Fibroblast of mammary gland (primary cell): ENCODE measurements around the gene ZSCAN20.

ENCODE experiments used
- DNase-seq: peaks from one replicate; pipeline ENCODE4 v3.0.0-alpha.2; 2010; ENCODE audit warnings: low read depth
- H3K4me3 ChIP-seq: 2 replicates; pipeline ENCODE4 v1.5.1; 2011; ENCODE audit warnings: low read depth, mild to moderate bottlenecking, low read length, moderate library complexity; ENCODE audit not compliant: control insufficient read depth
- TF ChIP-seq, protein P1 (sequence below): conservative IDR thresholded peaks from 2 replicates; pipeline ENCODE4 v1.5.1; 2011; ENCODE audit warnings: low read depth, low read length, inconsistent platforms; ENCODE audit not compliant: control insufficient read depth, insufficient read depth

ZSCAN20 gene

DNA sequence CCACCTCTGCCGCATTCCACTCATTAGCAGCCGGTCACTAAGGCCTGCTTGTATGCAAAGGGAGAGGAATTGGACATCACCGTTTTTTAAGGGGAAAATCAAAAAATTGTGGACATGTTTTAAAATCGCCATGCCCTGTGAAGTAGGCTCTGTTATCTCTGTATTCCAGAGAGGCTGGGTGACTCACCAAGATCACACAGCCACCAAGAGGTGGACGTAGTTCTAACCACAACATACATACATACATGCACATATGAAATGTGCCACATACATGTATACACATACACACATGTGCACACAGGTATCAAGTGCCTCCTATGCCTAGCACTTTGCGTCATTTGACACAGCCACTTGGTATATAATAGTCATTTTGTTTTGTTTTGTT lies 16.0 kb upstream of the ZSCAN20 start:
- H3K4me3 ChIP-seq = no peak overlapping the region
- no peak for DNase-seq
- TF ChIP-seq, protein P1, sequence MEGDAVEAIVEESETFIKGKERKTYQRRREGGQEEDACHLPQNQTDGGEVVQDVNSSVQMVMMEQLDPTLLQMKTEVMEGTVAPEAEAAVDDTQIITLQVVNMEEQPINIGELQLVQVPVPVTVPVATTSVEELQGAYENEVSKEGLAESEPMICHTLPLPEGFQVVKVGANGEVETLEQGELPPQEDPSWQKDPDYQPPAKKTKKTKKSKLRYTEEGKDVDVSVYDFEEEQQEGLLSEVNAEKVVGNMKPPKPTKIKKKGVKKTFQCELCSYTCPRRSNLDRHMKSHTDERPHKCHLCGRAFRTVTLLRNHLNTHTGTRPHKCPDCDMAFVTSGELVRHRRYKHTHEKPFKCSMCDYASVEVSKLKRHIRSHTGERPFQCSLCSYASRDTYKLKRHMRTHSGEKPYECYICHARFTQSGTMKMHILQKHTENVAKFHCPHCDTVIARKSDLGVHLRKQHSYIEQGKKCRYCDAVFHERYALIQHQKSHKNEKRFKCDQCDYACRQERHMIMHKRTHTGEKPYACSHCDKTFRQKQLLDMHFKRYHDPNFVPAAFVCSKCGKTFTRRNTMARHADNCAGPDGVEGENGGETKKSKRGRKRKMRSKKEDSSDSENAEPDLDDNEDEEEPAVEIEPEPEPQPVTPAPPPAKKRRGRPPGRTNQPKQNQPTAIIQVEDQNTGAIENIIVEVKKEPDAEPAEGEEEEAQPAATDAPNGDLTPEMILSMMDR = no peak

DNA sequence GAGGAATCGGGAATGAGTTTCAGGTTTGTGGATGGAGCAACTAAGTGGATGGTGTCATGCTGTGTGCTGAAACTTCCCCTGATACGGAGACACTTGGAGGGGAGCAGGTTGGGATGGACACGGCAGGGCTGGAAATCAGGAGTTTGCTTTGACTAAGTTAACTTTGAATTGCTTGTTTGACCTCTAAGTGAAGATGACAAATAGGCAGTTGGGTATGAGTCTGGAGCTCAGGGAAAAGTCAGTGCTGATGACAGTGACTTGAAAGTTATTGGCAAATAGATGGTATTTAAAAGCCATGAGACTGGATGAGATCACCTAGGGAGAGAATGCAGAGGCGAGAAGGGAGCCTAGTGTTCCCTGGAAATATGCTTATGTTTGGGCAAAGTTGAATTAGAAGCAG lies 12.8 kb upstream of the ZSCAN20 start:
- H3K4me3 ChIP-seq = no peak overlapping the region
- TF ChIP-seq, protein P1 = no peak
- DNase-seq = peak; percentile 84

DNA sequence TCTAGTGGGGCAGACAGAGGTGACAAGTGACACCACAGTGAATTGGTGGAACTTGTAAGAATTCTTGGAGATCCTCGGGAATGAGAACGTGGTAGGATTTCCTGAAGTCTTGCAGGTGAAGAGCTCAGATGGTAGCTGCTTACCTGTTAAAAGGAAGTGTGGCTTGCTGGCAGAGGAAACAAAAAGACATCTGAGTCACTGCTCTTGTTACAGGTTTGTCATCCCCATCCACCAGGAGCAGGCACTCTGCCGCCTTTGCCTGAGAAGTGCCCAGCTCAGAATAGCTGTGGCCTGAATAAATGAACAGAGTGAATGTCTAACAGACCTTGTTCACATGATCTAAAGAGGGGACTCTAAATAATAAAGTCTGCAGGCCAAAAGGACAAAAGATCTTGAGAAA lies 12.3 kb upstream of the ZSCAN20 start:
- TF ChIP-seq, protein P1 = no peak
- DNase-seq = no peak
- no peak overlapping the region for H3K4me3 ChIP-seq

GRCh38 chr1:33460947-33461629 lies 11.4 kb upstream of the ZSCAN20 start:
- no peak for DNase-seq
- no peak overlapping the region for H3K4me3 ChIP-seq
- TF ChIP-seq, protein P1 = no peak

GRCh38 chr1:33462405-33463164 lies 9.9 kb upstream of the ZSCAN20 start:
- TF ChIP-seq, protein P1 = no peak
- DNase-seq = no peak

DNA sequence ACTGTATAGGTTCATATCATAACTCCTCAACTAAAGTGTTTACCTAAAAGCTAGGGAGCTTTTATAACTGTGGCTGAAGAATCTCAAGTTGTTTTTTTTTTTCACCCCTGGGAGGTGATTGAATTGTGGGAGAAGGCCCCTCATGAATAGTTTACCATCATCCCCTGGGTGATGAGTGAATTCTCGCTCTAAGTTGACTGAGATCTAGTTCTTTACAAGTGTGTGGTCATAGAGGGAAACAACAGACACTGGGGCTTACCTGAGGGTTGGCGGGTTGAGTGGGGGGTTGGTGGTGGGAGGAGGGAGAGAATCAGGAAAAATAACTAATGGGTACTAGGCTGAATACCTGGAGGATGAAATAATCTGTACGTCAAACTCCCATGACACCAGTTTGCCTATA lies 7.9 kb upstream of the ZSCAN20 start:
- TF ChIP-seq, protein P1 = no peak
- DNase-seq = no peak

More at GRCh38 chr1:33462405-33463164, 9.9 kb upstream of the ZSCAN20 start:
- no peak overlapping the region for H3K4me3 ChIP-seq

More for the DNA sequence above, 7.9 kb upstream of the ZSCAN20 start:
- H3K4me3 ChIP-seq = no peak overlapping the region
